Activated CD4-positive, alpha-beta T cell treated with anti-CD3 and anti-CD28 coated beads for 36 hours (primary cell): ENCODE data around the gene KIF9. TPM values are rescaled to one million over a fixed set of nuclear protein-coding genes. Genes with fewer than 3 reads are reported as not detected.
"Not testable (repeated sequence)": the region's sequence is repeated elsewhere in the genome, so short reads cannot be mapped to it uniquely, and the experiment has no call there.

Experiments
- ATAC-seq: fragments of 200-7000 bp; cut with Tn5 transposase; one replicate; pipeline ENCODE4 v1.10.0; 2021; ENCODE audit warnings: mild to moderate bottlenecking, moderate library complexity
- CTCF ChIA-PET: fragments of 350-600 bp; sonication (Branson Sonifier 250); formaldehyde crosslinking; loops from one replicate; lab custom pipeline; 2021; ENCODE audit warnings: antibody characterized with exemption; lab: Charles Lee
- POLR2A ChIA-PET: fragments of 350-600 bp; sonication (Branson Sonifier 250); formaldehyde crosslinking; loops from one replicate; lab custom pipeline; 2021; ENCODE audit warnings: antibody characterized with exemption, inconsistent platforms; lab: Charles Lee
- DNase-seq: peaks from one replicate; pipeline ENCODE4 v3.0.0-alpha.2; 2020
- H3K27ac Mint-ChIP-seq: one replicate; pipeline ENCODE4 v1.8.0; 2021; ENCODE audit warnings: mixed read lengths
- H3K27me3 Mint-ChIP-seq: one replicate; pipeline ENCODE4 v1.8.0; 2021; ENCODE audit warnings: mixed read lengths
- H3K36me3 Mint-ChIP-seq: one replicate; pipeline ENCODE4 v1.8.0; 2021; ENCODE audit warnings: low read depth, mixed read lengths
- H3K4me1 Mint-ChIP-seq: one replicate; pipeline ENCODE4 v1.8.0; 2021; ENCODE audit warnings: mixed read lengths
- H3K4me3 Mint-ChIP-seq: one replicate; pipeline ENCODE4 v1.8.0; 2021; ENCODE audit warnings: mild to moderate bottlenecking, moderate library complexity, mixed read lengths
- H3K9me3 Mint-ChIP-seq: one replicate; pipeline ENCODE4 v1.8.0; 2021; ENCODE audit warnings: low read depth, mixed read lengths
- intact Hi-C, 2 experiments: fragments of 100-400 bp; cut with DNase I in 1 of 2; cut with micrococcal nuclease in 1 of 2; formaldehyde crosslinking; loops; one replicate each; pipeline versions ENCODE4 v1.14.2 to v1.15.1; 2022 to 2024; cut with DNase I, micrococcal nuclease
- total RNA-seq, 2 experiments: library from RNA; stranded (reverse); gene quantifications; one replicate each; pipeline ENCODE4 v1.2.3, GENCODE V29; 2021

The KIF9 gene
- total RNA-seq, 2 experiments from 2014 or later: 2.7 to 5.3 TPM

DNA sequence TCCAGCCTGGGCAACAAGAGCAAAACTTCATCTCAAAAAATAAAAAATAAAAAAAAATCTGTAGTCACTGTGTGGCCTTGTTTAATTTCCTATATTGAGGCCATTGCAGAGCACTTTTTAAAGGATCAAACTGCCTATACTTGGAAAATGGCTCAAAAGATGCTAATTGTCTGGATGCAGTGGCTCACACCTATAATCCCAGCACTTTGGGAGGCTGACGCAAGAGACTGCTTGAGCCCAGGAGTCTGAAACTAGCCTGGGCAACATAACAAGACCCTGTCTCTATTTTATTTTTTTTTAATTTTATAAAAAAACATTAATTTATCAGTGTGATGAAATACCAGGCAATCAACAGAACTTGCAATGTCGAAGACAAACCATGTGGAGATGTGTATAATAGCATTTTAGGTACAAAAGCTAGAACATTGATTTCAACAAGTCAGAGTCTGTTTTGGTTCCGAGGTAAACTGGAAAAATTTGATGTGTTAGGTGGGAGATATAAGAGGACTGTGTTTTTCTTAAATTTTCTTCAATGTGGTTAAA, 71.7 kb downstream of the KIF9 start:
- H3K9me3 Mint-ChIP-seq: no peaks in the 10 kb centered on the region
- ChIA-PET CTCF (interaction anchor here (0.7 to 0.8 kb wide), 2 partner anchors 26 to 110 kb away, joined by 3 read pairs; no protein-coding TSS in a partner anchor), POLR2A (no interaction called here)
- intact Hi-C loops: no loop called here
- DNase-seq (no peak), ATAC-seq (no peak)
- no peaks in the 10 kb centered on the region for H3K27me3 Mint-ChIP-seq
- no peaks in the 10 kb centered on the region for H3K36me3 Mint-ChIP-seq
- H3K4me3 Mint-ChIP-seq: no peak overlapping the region
- H3K27ac Mint-ChIP-seq: no peak overlapping the region
- H3K4me1 Mint-ChIP-seq: no peaks in the 10 kb centered on the region

DNA sequence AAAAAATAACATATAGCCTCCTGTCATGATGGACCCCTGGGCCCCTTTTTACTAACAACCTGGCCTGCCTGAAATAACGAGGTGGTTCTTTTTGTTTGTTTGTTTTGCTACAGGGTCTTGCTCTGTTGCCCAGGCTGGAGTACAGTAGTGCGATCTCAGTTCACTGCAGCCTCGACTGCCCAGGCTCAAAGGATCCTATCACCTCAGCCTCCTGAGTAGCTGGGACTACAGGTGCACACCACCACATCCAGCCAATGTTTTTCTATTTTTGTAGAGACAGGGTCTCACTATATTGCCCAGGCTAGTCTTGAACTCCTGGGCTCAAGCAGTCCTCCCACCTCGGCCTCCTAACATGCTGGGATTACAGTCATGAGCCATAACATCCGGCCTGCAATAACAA, 76.6 kb downstream of the KIF9 start:
- H3K27me3 Mint-ChIP-seq, H3K4me3 Mint-ChIP-seq, DNase-seq, ATAC-seq, H3K9me3 Mint-ChIP-seq, H3K4me1 Mint-ChIP-seq, H3K27ac Mint-ChIP-seq, intact Hi-C loops, H3K36me3 Mint-ChIP-seq: not testable (repeated sequence)
- POLR2A ChIA-PET: interaction anchor here (0.7 kb wide), 1 partner anchor 185 kb away, joined by 6 read pairs; no protein-coding TSS in a partner anchor
- CTCF ChIA-PET: interaction anchor here (0.8 kb wide), 1 partner anchor 56 kb away, joined by 3 read pairs; no protein-coding TSS in a partner anchor

DNA sequence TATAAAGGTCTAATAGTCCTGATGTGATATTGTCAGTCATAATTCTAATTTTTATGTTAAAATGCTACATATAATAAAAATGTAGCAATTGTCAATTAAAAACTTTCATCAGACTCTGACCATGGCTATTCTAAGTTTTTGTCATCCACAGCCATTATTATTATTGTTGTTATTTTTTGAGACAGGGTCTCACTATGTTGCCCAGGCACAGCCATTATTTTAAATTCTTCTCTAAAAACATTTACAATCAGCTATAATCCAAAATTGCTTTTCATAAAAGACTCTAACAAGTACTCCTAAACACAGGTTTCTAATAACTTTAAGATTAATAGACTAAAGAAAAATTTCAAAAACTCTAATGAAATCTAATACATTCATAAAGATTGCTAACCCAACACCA, 77.7 kb downstream of the KIF9 start:
- no peaks in the 10 kb centered on the region for H3K4me1 Mint-ChIP-seq
- no peaks in the 10 kb centered on the region for H3K27me3 Mint-ChIP-seq
- no peak overlapping the region for H3K27ac Mint-ChIP-seq
- DNase-seq: no peak
- ChIA-PET CTCF (no interaction called here), POLR2A (interaction anchor here (0.8 kb wide), 1 partner anchor 657 kb away, joined by 5 read pairs; no protein-coding TSS in a partner anchor)
- ATAC-seq: no peak
- H3K36me3 Mint-ChIP-seq: no peaks in the 10 kb centered on the region
- H3K9me3 Mint-ChIP-seq: no peaks in the 10 kb centered on the region
- intact Hi-C loops: no loop called here
- H3K4me3 Mint-ChIP-seq: no peak overlapping the region

DNA sequence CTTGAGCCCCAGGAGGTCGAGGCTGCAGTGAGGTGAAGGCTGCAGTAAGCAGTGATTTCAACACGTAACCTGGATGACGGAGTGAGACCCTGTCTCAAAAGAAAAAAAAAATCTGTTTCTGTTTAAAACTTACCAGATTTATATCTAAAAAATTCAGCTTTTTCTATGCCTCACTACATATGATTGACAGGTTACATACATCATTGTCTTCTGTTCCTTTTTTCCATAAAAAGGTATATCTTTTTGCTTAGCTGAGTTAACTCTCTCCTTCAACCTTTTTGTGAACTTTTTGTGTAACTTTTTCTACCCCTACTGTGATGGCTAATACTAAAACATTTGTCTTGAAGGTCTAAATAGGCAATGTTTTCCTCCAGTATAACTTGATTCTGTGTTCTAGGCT, 80.1 kb downstream of the KIF9 start:
- H3K4me1 Mint-ChIP-seq: no peaks in the 10 kb centered on the region
- H3K27me3 Mint-ChIP-seq: no peaks in the 10 kb centered on the region
- ChIA-PET POLR2A (interaction anchor here (0.7 kb wide), 1 partner anchor 188 kb away, joined by 4 read pairs; no protein-coding TSS in a partner anchor), CTCF (interaction anchor here (0.6 kb wide), 1 partner anchor 175 kb away, joined by 3 read pairs; no protein-coding TSS in a partner anchor)
- ATAC-seq: no peak
- H3K27ac Mint-ChIP-seq: no peak overlapping the region
- H3K4me3 Mint-ChIP-seq: no peak overlapping the region
- H3K36me3 Mint-ChIP-seq: no peaks in the 10 kb centered on the region
- intact Hi-C loops: no loop called here
- no peaks in the 10 kb centered on the region for H3K9me3 Mint-ChIP-seq
- DNase-seq: no peak

DNA sequence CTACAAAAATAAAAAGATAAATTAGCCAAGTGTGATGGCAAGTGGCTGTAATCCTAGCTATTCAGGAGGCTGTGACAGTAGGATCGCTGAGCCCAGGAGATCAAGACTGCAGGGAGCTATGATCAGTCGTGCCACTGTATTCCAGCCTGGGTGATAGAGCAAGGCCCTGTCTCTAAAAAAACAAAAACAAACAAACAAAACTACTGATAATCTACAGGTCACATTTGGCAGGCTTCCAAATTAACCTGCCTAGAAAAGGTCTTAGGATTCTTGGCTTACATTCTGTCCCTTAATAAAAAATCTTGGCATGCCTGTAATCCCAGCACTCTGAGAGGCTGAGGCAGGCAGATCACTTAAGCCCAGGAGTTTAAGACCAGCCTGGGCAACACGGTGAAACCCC, 85.3 kb downstream of the KIF9 start:
- Mint-ChIP-seq H3K36me3 (peaks cover 3% of the 10 kb centered on the region), H3K9me3 (no peaks in the 10 kb centered on the region), H3K27me3 (no peaks in the 10 kb centered on the region), H3K4me3 (no peak overlapping the region), H3K27ac (no peak overlapping the region), H3K4me1 (no peaks in the 10 kb centered on the region)
- no peak for DNase-seq
- ChIA-PET POLR2A (no interaction called here), CTCF (no interaction called here)
- intact Hi-C loops: no loop called here
- ATAC-seq: no peak

DNA sequence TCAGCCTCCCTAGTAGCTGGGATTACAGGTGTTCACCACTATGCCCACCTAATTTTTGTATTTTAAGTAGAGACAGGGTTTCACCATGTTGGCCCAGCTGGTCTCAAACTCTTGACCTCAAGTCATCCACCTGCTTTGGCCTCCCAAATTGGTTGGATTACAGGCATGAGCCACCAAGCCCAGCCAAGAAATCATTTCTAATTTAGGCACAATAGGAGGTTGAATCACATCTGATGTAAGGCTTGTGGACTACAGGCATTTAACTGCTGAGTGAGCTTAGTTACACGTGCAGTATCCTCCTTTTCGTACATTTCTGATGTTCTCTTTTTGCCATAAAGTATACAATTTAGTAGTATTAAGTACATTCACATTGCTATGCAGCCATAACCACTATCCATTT, 87.6 kb downstream of the KIF9 start:
- ATAC-seq (no peak), DNase-seq (no peak)
- intact Hi-C loops: no loop called here
- Mint-ChIP-seq H3K9me3 (no peaks in the 10 kb centered on the region), H3K36me3 (peaks cover 3% of the 10 kb centered on the region), H3K27ac (no peak overlapping the region), H3K27me3 (no peaks in the 10 kb centered on the region), H3K4me1 (no peaks in the 10 kb centered on the region), H3K4me3 (no peak overlapping the region)
- POLR2A ChIA-PET: no interaction called here
- CTCF ChIA-PET: interaction anchor here (0.7 kb wide), 1 partner anchor 131 kb away, joined by 3 read pairs; no protein-coding TSS in a partner anchor

DNA sequence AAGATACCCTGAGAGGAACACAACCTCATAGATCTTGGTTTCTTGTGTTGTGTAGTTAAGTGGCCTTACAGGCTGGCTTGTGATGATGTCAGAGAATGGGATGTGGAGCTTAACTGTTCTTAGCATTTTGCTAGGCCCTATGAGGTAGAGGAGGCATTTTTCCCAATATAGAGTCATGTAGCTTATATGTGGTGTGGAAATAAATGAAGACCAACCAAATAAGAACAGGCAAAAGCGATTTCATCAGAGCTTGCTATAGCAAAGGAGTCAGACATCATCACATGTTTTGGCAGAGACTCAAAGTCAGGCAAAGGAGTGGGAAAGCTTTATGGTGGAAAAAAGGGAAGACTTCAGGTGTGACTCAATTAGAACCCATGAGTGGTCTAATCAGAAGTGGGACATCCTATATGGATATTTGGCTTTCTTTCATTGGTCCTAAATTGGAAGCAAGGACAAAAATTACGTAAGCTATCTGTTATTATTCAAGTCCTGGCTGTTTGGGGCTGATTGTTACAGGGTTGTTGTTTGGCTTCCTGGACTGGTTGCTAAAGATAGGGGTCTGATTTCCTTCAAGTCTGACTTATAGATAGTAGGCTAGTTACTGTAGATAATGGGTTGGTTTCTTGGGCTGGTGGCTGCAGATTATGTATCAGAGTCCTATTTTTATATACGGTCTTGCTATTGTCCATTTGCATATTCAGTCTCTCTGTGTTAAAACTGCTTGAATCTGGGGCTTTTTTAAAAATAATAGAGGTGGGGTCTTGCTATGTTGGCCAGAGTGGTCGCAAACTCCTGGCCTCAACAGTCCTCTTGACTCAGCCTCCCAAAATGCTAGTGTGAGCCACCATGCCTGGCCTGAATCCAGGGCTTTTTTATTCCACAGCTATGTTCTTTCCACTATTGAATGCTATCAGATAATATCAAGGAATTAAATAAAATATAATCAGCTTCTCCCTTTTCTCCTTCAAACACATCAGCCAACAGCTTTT, 88.4 kb downstream of the KIF9 start:
- ATAC-seq: no peak
- Mint-ChIP-seq H3K27ac (no peak overlapping the region), H3K27me3 (no peaks in the 10 kb centered on the region), H3K36me3 (peaks cover 3% of the 10 kb centered on the region), H3K9me3 (no peaks in the 10 kb centered on the region), H3K4me1 (no peaks in the 10 kb centered on the region), H3K4me3 (no peak overlapping the region)
- ChIA-PET CTCF (interaction anchor here (0.7 to 0.8 kb wide), 2 partner anchors 10 to 132 kb away, joined by 3 read pairs; no protein-coding TSS in a partner anchor), POLR2A (interaction anchor here (0.9 kb wide), 1 partner anchor 38 kb away, joined by 5 read pairs; no protein-coding TSS in a partner anchor)
- DNase-seq: no peak
- intact Hi-C loops: no loop called here

DNA sequence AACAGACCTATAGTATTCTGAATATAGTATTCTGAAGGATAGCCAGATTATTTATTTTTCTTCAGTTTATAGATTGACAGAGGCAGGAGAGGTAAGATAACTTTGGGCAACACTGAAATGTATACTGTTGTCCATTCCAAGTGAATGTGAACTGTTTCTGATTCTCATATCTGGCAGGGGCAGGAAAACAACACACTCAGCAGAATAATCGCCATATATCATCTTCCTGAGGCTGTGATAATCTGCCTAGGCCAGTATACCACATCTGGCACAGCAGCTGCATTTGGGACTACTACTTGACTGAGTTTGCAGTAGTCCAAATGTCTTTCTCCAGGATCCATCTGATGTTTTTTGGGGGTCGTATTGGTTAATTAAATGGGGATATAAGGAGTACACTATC, 96.3 kb downstream of the KIF9 start:
- Mint-ChIP-seq H3K9me3 (no peaks in the 10 kb centered on the region), H3K27ac (no peak overlapping the region), H3K4me1 (no peaks in the 10 kb centered on the region), H3K36me3 (peaks cover 2% of the 10 kb centered on the region), H3K27me3 (no peaks in the 10 kb centered on the region), H3K4me3 (no peak overlapping the region)
- POLR2A ChIA-PET: no interaction called here
- intact Hi-C loops: no loop called here
- CTCF ChIA-PET: no interaction called here
- ATAC-seq: no peak
- DNase-seq: no peak

DNA sequence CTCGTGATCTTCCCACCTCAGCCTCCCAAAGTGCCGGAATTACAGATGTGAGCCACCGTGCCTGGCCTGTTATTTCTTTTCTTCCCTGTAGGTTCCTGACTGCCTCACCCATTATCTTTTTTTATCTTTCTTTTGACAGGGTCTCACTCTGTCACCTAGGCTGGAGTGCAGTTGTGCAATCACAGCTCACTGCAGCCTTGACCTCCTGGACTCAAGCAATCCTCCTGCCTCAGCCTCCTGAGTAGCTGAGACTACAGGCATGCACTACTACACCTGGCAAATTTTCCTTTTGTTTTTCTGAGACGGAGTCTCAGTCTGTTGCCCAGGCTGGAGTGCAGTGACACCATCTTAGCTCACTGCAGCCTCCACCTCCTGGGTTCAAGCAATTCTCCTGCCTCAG, 100.9 kb downstream of the KIF9 start:
- H3K9me3 Mint-ChIP-seq, H3K27me3 Mint-ChIP-seq, DNase-seq, H3K4me3 Mint-ChIP-seq, H3K36me3 Mint-ChIP-seq, H3K27ac Mint-ChIP-seq, intact Hi-C loops, H3K4me1 Mint-ChIP-seq, ATAC-seq: not testable (repeated sequence)
- ChIA-PET POLR2A (interaction anchor here (0.6 kb wide), 1 partner anchor 263 kb away, joined by 5 read pairs; no protein-coding TSS in a partner anchor), CTCF (interaction anchor here (0.7 kb wide), 1 partner anchor 40 kb away, joined by 3 read pairs; no protein-coding TSS in a partner anchor)

DNA sequence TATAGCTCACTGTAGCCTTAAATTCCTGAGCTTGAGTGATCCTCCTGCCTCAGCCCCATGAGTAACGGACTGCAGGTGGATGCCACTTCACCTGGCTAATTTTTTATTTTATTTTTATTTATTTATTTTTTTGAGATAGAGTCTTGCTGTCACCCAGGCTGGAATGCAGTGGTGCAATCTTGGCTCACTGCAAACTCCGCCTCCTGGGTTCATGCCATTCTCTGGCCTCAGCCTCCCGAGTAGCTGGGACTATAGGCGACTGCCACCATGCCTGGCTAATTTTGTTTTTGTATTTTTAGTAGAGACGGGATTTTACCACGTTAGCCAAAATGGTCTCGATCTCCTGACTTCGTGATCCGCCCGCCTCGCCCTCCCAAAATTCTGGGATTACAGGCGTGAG, 102.6 kb downstream of the KIF9 start:
- H3K4me1 Mint-ChIP-seq, ATAC-seq, H3K36me3 Mint-ChIP-seq, H3K9me3 Mint-ChIP-seq, H3K27me3 Mint-ChIP-seq, intact Hi-C loops, H3K4me3 Mint-ChIP-seq, DNase-seq, H3K27ac Mint-ChIP-seq: not testable (repeated sequence)
- CTCF ChIA-PET: interaction anchor here (0.7 kb wide), 1 partner anchor 21 kb away, joined by 4 read pairs; no protein-coding TSS in a partner anchor
- POLR2A ChIA-PET: interaction anchor here (0.7 kb wide), 1 partner anchor 23 kb away, joined by 3 read pairs; no protein-coding TSS in a partner anchor
